ENCODE measurements around the gene CRISP2.
"Not testable (repeated sequence)": the region's sequence is repeated elsewhere in the genome, so short reads cannot be mapped to it uniquely, and the experiment has no call there.

CRISP2 gene

DNA sequence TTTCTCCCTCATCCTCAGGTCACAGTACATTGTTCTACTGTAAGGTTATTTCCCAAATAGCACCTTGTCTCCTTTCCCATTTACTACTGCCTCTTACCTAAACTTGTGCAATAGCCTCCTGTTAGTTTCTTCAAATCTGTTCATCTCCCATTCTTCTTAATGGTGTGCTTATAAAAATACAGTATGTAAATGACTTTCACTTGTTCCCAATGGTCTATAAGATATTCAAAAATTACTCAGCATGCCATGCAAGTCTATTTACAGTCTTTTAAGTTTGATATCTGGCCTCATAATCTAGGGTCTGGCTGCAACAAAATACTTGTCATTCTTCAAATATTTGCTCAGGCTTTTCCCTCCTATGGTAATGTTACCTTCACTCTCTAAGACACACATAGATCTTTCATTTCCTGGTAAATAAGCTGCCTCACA lies 45.2 kb downstream of the CRISP2 start:
- DNase-seq, result no peak
- Mint-ChIP-seq H3K4me3 (no peak overlapping the region), H3K27ac (no peak overlapping the region), H3K27me3 (no peaks in the 10 kb centered on the region), H3K9me3 (no peaks in the 10 kb centered on the region), H3K36me3 (ENCODE audit: low read depth) (no peaks in the 10 kb centered on the region), H3K4me1 (ENCODE audit: low read depth) (no peaks in the 10 kb centered on the region)

DNA sequence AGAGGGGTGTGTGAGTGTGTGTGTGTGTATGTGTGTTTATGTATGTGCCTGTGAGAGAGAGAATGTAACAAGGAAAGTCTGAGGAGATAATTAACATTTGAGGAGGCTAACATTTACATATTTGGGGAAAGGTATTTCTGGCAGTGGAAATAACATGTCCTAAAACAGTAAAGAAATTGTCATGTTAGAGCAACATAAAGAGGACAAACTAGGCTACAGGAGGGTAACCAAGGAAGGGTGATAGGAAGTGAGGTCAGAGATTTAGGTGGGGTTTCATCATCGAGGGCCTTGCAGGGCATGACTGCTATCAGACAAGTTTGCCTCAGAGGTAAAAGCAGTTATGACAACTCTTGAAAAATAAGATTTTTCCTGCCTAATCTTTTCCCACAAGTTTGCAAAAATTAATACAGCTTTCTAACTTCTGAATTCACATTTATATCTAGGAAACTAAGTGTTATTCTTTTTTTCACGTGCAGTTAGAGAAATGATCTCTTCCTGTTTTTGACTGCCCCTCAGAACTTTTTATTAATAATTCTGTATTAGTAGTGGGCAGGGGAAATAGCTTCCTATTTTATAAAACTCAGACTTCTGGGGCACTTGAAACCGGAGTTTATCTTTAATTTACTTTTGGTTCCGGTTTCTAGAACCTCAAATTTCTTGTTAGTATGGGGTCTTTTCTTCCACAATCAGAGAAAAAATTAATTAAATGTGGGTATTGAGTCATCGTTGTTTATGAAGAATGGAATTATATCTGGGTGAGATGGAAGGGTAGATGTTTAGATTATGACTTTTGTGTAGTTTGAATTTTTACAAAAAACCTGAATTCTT lies 46.2 kb downstream of the CRISP2 start:
- H3K27me3 Mint-ChIP-seq, result no peaks in the 10 kb centered on the region
- H3K4me1 Mint-ChIP-seq (ENCODE audit: low read depth), result no peaks in the 10 kb centered on the region
- H3K9me3 Mint-ChIP-seq, result no peaks in the 10 kb centered on the region
- no peak for DNase-seq
- no peaks in the 10 kb centered on the region for H3K36me3 Mint-ChIP-seq (ENCODE audit: low read depth)
- no peak overlapping the region for H3K27ac Mint-ChIP-seq
- no peak overlapping the region for H3K4me3 Mint-ChIP-seq

DNA sequence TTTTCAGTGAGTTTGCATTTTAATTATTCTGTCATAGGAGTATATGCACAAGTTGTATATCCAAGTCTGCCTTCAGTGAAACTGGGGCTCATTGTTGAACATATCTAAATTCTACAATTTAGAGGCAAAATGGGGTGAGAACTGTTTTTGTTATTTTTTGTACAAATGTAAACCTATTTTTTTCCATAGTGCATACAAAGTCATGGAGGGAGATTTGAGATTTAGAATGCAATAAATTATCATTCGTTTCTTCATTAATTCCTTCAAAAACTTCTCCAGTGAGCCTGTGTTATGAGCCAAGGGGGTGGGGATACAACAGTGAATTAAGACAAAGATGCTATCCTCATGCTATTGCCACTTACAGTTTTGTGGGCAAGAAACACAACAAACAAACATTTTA lies 46.9 kb downstream of the CRISP2 start:
- Mint-ChIP-seq H3K36me3 (ENCODE audit: low read depth) (no peaks in the 10 kb centered on the region), H3K9me3 (no peaks in the 10 kb centered on the region), H3K4me1 (ENCODE audit: low read depth) (no peaks in the 10 kb centered on the region), H3K4me3 (no peak overlapping the region), H3K27me3 (no peaks in the 10 kb centered on the region), H3K27ac (no peak overlapping the region)
- DNase-seq, result no peak

DNA sequence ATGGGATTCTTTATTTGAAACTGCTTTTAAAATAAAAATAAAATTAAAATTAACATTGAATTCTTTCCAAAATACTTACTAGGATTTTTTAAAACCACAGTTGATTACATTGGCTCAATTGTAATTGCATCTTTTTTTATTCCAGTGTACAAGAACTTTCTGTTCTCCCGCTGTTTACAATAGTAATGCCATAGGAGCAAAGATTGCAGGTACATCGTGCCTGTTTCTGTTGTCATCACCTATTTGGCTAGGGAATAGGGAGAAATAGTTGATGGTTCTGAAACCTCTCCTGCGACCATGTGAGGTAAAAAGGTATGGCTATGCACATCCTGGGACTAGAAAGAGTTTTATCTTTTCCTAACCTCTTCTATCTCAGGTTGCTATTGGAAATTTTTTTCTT lies 48.5 kb downstream of the CRISP2 start:
- no peak for DNase-seq
- Mint-ChIP-seq H3K27ac (no peak overlapping the region), H3K36me3 (ENCODE audit: low read depth) (no peaks in the 10 kb centered on the region), H3K27me3 (no peaks in the 10 kb centered on the region), H3K9me3 (no peaks in the 10 kb centered on the region), H3K4me1 (ENCODE audit: low read depth) (no peaks in the 10 kb centered on the region), H3K4me3 (no peak overlapping the region)

DNA sequence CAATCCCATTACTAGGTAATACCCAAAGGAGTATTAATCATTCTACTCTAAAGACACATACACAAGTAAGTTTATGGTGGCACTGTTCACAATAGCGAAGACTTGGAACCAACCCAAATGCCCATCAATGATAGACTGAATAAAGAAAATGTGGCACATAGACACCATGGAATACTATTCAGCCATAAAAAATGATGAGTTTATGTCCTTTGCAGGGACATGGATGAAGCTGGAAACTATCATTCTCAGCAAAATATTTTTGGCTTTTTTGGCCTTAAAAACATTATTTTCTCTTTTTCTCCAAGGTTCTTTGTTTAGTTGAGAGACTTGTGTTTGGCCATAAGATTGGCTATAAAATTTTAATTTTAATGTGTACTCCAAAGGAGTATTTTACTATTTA lies 49.3 kb downstream of the CRISP2 start:
- not testable (repeated sequence) for DNase-seq; H3K4me3 Mint-ChIP-seq; H3K9me3 Mint-ChIP-seq; H3K27ac Mint-ChIP-seq; H3K4me1 Mint-ChIP-seq (ENCODE audit: low read depth); H3K27me3 Mint-ChIP-seq; H3K36me3 Mint-ChIP-seq (ENCODE audit: low read depth)

DNA sequence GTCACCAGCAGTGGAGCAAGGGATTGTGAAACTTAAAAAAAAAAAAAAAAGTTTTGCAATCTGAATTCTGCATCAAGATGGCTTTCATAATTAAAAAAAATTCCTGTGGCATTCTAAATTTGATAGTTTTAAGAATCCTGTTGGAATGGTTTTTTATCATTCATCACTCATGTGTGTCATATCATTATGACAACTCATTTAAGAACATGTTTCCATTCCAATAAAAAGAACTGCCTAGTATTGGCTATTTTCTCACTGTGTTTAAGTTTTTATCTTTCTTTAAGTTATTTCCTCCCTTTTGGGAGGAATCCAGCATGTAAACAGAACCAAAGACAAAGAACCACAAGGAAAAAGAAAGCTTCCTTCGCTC lies 50.5 kb downstream of the CRISP2 start:
- Mint-ChIP-seq H3K27ac (no peak overlapping the region), H3K9me3 (no peaks in the 10 kb centered on the region), H3K27me3 (no peaks in the 10 kb centered on the region), H3K4me1 (ENCODE audit: low read depth) (no peaks in the 10 kb centered on the region), H3K36me3 (ENCODE audit: low read depth) (no peaks in the 10 kb centered on the region), H3K4me3 (no peak overlapping the region)
- no peak for DNase-seq

DNA sequence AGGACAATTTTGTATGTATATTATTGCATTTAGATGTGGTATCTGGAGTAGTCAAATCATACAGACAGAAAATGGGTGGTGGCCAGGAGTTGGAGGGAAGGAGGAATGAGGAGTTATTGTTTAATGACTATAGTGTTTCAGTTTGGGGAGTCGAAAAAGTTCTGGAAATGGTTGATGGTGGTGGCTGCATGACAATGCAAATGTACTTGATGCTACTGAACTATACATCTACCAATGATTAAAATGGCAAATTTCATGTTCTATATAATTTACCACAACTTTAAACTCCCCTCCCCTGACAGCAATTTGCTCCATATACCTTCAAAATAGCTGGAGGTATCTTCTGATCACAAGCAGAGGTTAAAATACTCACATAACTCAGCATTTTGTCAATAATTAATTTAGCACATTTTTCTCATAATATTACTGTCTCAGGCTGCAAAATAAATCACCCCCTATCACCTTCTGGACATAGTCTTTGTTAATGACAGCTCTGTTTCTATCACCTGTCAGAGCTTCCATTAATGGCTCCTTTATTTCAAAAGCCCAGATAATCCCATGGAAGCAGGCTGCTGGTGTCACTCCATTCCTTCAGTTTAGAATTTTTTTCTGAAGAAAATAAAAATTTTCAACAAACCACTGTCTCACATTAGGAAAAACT lies 51.0 kb downstream of the CRISP2 start:
- Mint-ChIP-seq H3K4me3 (no peak overlapping the region), H3K27me3 (no peaks in the 10 kb centered on the region), H3K27ac (no peak overlapping the region), H3K4me1 (ENCODE audit: low read depth) (no peaks in the 10 kb centered on the region), H3K9me3 (no peaks in the 10 kb centered on the region), H3K36me3 (ENCODE audit: low read depth) (no peaks in the 10 kb centered on the region)
- DNase-seq, result no peak

DNA sequence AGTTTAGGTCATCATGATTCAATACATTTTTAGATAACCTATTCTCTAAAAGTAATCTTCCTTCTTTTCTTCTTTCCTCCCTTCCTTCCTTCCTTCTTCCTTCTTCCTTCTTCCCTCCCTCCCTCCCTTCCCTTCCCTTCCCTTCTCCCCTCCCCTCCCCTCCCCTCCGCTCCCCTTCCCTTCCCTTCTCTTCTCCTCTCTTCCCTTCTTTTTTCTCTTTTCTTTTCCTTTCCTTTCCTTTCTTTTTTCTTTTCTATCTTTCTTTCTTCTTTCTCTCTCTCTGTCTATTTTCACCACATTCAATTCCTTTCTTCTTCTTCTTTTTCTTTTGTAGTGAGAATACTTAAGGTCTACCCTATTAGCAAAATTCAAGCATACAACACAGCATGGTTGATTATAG lies 59.4 kb downstream of the CRISP2 start:
- H3K27ac Mint-ChIP-seq, result no peak overlapping the region
- no peaks in the 10 kb centered on the region for H3K36me3 Mint-ChIP-seq (ENCODE audit: low read depth)
- H3K9me3 Mint-ChIP-seq, result no peaks in the 10 kb centered on the region
- no peak overlapping the region for H3K4me3 Mint-ChIP-seq
- no peaks in the 10 kb centered on the region for H3K4me1 Mint-ChIP-seq (ENCODE audit: low read depth)
- H3K27me3 Mint-ChIP-seq, result no peaks in the 10 kb centered on the region
- DNase-seq, result no peak

DNA sequence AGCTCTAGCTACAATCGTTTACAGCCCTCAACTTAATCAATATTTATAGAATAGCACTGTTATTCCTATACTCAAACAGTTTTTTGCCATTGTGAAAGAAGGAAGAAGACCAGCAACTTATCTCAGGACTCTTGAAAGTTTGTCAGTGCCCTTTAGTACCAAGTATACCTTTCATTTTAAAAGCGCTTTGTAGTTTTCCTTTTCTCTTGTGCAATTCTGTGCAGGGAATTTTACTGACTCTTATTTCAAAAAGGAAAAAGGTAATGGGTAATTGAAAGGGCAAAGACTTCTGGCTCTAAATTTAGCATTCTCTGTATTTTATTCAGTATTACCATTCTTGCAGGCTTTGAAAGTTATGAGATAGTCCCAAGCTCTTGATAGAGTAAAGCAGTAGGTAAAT lies 59.9 kb downstream of the CRISP2 start:
- Mint-ChIP-seq H3K27ac (no peak overlapping the region), H3K4me3 (no peak overlapping the region), H3K36me3 (ENCODE audit: low read depth) (no peaks in the 10 kb centered on the region), H3K27me3 (no peaks in the 10 kb centered on the region), H3K4me1 (ENCODE audit: low read depth) (no peaks in the 10 kb centered on the region), H3K9me3 (no peaks in the 10 kb centered on the region)
- DNase-seq, result no peak

DNA sequence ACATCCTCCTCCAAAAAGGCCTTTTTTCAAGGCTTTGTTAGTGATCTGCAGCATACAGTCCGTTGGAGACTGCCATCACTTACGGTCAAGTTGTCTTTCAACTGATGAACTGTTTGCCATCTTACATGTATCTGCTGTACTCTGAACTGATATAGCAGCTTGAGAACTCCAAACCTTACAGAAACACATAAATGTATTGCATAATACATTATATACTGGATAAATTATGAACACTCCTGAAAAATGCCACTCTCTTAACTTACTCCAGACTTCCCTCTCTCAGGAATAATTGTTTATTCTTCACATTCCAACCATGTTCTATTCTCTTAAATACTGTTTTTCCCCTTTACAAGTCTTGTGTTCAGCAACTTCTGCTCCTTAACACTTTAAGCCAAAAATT lies 62.1 kb downstream of the CRISP2 start:
- H3K4me3 Mint-ChIP-seq, result no peak overlapping the region
- H3K27me3 Mint-ChIP-seq, result no peaks in the 10 kb centered on the region
- no peaks in the 10 kb centered on the region for H3K9me3 Mint-ChIP-seq
- H3K4me1 Mint-ChIP-seq (ENCODE audit: low read depth), result no peaks in the 10 kb centered on the region
- H3K36me3 Mint-ChIP-seq (ENCODE audit: low read depth), result no peaks in the 10 kb centered on the region
- DNase-seq, result no peak
- no peak overlapping the region for H3K27ac Mint-ChIP-seq

DNA sequence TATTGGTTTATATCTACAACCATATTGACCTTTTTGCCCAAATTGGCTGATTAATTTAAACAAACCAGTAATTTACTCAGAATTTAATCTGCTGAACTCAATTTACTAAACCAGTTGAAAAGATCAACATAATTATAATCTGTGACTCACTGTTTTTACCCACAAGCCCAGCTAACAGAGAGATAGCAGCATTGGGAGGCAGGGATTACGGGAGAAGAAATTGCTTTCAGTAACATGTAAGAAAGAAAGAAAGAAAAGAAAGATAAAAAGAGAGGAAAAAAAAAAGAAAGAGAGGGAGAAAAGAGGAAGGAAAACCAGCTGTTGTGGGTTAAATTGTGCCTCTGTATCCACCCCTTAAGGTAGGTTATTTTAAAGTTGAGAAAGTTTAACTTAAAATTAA lies 63.4 kb downstream of the CRISP2 start:
- Mint-ChIP-seq H3K4me3 (no peak overlapping the region), H3K9me3 (no peaks in the 10 kb centered on the region), H3K4me1 (ENCODE audit: low read depth) (no peaks in the 10 kb centered on the region), H3K27me3 (no peaks in the 10 kb centered on the region), H3K36me3 (ENCODE audit: low read depth) (no peaks in the 10 kb centered on the region), H3K27ac (no peak overlapping the region)
- DNase-seq, result no peak

DNA sequence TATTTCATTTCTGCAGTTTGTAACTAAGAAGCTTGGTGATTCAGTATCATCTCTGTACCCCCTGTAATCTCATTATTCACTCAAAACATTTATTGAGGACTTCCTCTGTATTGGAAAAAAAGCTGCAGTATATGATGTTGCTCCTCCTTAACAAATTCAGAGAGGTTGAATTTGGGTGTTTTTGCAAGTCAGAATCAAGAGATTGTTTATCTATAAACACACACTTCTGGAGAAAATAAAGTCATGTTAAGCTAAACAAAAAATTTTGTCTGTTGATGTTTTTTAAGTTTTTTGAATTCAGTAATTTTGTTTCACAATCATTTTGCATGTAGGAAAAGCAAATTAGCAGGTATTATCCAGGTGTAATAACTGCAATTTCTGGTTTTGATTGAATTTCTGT lies 65.3 kb downstream of the CRISP2 start:
- no peak overlapping the region for H3K4me3 Mint-ChIP-seq
- H3K4me1 Mint-ChIP-seq (ENCODE audit: low read depth), result no peaks in the 10 kb centered on the region
- no peaks in the 10 kb centered on the region for H3K27me3 Mint-ChIP-seq
- no peaks in the 10 kb centered on the region for H3K36me3 Mint-ChIP-seq (ENCODE audit: low read depth)
- H3K27ac Mint-ChIP-seq, result no peak overlapping the region
- no peaks in the 10 kb centered on the region for H3K9me3 Mint-ChIP-seq
- no peak for DNase-seq

DNA sequence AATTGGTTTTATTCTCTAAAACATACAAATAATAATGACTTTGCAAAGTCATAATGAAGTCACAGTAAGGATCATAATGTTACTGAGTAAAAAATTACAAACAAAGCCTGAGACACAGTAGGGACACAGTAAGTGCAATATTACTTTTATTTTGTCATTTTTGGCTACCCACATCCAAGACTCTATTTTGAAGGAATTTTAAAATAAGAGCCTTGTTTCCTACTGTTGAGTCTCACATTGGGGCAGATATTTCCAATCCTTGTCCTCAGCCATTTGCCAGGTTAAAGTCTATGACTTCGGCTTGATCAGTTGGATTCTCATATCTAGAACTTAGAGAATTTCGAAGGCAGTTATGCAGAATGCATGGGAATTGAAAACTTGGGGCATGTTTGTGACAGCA lies 65.9 kb downstream of the CRISP2 start:
- no peak for DNase-seq

DNA sequence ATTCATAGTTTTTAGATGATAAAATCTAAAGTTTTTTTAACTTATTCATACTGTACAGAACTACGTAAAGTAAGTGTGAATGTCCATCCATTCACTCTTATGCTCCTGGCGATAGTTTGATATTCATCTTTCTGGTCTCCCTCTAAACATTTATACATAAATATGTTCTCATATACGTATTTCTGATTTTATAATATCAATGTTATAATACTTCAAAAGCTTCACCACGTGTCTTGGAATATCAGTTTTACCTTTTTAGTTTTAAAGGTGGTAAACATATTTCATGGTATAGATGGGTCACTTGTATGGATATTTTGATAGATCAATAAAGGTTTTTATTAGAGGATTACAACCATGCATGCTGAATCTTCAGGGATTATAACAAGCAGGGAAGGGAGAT lies 66.4 kb downstream of the CRISP2 start:
- Mint-ChIP-seq H3K27ac (no peak overlapping the region), H3K36me3 (ENCODE audit: low read depth) (no peaks in the 10 kb centered on the region)

More for the DNA sequence above, 65.9 kb downstream of the CRISP2 start:
- H3K27ac Mint-ChIP-seq, result no peak overlapping the region
- H3K36me3 Mint-ChIP-seq (ENCODE audit: low read depth), result no peaks in the 10 kb centered on the region
- no peaks in the 10 kb centered on the region for H3K27me3 Mint-ChIP-seq
- no peaks in the 10 kb centered on the region for H3K4me1 Mint-ChIP-seq (ENCODE audit: low read depth)
- H3K4me3 Mint-ChIP-seq, result no peak overlapping the region
- H3K9me3 Mint-ChIP-seq, result no peaks in the 10 kb centered on the region

DNA sequence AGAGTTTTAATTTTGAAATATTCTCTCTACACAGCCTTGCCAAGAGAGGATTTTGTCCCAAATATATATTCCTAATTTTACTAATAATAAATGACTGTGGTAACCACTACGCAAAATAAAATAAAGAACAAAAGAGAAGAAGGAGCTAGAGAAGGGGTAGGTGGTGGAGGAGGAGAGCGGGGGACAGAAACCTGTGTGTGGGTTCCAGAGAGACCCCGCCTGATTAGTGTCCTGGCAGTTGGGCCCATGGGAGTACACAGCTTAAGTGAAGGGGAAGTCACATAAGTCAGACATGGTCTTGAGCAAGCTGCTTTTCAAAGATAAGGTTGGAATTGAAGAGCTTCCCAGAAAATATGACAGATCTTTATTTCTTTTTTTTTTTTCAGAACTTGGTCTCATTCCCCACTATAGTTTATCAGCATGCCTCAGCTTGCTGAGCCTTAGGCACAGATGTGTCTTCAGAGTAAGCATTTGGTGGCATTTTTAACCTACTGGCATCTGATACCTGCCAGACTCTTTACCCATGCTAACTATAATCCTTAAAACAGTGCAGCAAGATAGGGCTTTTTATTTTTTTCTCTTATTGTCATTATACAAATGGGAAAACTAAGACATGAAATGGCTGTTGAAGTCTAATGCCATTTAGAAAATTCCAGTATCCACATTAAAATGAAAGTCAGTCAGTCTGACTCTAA lies 67.1 kb downstream of the CRISP2 start:
- Mint-ChIP-seq H3K4me3 (no peak overlapping the region), H3K4me1 (ENCODE audit: low read depth) (no peaks in the 10 kb centered on the region), H3K27me3 (no peaks in the 10 kb centered on the region), H3K36me3 (ENCODE audit: low read depth) (no peaks in the 10 kb centered on the region), H3K9me3 (no peaks in the 10 kb centered on the region), H3K27ac (no peak overlapping the region)
- DNase-seq, result no peak

More for the DNA sequence above, 66.4 kb downstream of the CRISP2 start:
- Mint-ChIP-seq H3K9me3 (no peaks in the 10 kb centered on the region), H3K27me3 (no peaks in the 10 kb centered on the region), H3K4me3 (no peak overlapping the region), H3K4me1 (ENCODE audit: low read depth) (no peaks in the 10 kb centered on the region)
- no peak for DNase-seq
